ENCODE data around the gene MST1R.

- TF ChIP-seq, protein P1, sequence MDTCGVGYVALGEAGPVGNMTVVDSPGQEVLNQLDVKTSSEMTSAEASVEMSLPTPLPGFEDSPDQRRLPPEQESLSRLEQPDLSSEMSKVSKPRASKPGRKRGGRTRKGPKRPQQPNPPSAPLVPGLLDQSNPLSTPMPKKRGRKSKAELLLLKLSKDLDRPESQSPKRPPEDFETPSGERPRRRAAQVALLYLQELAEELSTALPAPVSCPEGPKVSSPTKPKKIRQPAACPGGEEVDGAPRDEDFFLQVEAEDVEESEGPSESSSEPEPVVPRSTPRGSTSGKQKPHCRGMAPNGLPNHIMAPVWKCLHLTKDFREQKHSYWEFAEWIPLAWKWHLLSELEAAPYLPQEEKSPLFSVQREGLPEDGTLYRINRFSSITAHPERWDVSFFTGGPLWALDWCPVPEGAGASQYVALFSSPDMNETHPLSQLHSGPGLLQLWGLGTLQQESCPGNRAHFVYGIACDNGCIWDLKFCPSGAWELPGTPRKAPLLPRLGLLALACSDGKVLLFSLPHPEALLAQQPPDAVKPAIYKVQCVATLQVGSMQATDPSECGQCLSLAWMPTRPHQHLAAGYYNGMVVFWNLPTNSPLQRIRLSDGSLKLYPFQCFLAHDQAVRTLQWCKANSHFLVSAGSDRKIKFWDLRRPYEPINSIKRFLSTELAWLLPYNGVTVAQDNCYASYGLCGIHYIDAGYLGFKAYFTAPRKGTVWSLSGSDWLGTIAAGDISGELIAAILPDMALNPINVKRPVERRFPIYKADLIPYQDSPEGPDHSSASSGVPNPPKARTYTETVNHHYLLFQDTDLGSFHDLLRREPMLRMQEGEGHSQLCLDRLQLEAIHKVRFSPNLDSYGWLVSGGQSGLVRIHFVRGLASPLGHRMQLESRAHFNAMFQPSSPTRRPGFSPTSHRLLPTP (IDR thresholded peaks at IDR 0.05; ENCODE audit: borderline replicate concordance, extremely low read depth, insufficient read length): no peak
- TF ChIP-seq SMARCE1 (IDR thresholded peaks at IDR 0.05) (no peak), IRF1 (CRISPR knock-in tag; IDR thresholded peaks at IDR 0.05; ENCODE audit: borderline replicate concordance) (no peak)
Measured at GRCh38 chr3:49912881-49913281, 9.2 kb upstream of the MST1R start.
